ENCODE measurements around the gene DSN1. TPM values are rescaled to one million over a fixed set of nuclear protein-coding genes. Genes with fewer than 3 reads are reported as not detected.

The DSN1 gene
- total and polyA plus RNA-seq, 2 of the 8 experiments (the other 6 are each of a cell fraction or from before 2014, with no cell fraction given) = 12.0 to 26.2 TPM

DNA sequence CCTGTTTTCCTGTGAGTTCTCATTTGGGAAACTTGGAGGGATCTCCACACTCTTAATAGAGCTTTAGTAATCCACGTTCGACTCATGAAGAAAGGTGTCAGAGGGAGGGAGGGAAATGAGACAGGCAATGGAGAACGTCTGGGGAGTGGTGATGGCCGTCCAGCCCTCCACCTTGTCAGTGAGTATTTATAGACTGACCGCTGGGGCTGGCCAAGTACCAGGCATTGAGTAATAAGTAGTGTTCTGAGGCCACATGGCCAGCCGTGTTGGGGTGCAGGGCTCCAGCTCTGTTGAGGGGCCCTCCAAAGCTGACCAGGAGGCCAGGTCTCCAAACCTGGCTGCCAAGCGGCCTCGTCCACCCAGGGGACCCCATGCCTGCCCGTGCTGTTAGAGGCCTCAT is 11.3 kb upstream of the DSN1 start:
- CTCF ChIA-PET (ENCODE audit: partially characterized antibody) = interaction anchor here (0.9 to 3.7 kb wide), 5 partner anchors 11 to 102 kb away, joined by 3 to 22 read pairs (median 4); partner anchors contain the start of gene DSN1
- 88% methylated on average over 9 of the region's 9 CpGs; no CpG with 5 or more reads in 1 of the 2 experiments for WGBS, 2 experiments (ENCODE audit: extremely low coverage in 1 of 2, insufficient coverage in 1 of 2, insufficient read length in 1 of 2, insufficient replicate concordance in 2 of 2, low coverage in 1 of 2, low lambda C conversion rate in 2 of 2, missing lambda C conversion rate in 1 of 2)
- H3K4me1 ChIP-seq (replicated peaks in 1 of 4; ENCODE audit: control insufficient read depth in 3 of 4, insufficient read depth in 4 of 4, low read length in 3 of 4) = no peaks in the 10 kb centered on the region

More for the DNA sequence above, 11.3 kb upstream of the DSN1 start:
- H2BK15ac ChIP-seq (ENCODE audit: low read length) = no peak overlapping the region
- H2BK20ac ChIP-seq (ENCODE audit: low read length) = no peak overlapping the region
- no peak overlapping the region for H3K4me2 ChIP-seq (ENCODE audit: insufficient read depth in 1 of 2, low read depth in 2 of 2, low read length in 2 of 2)
- H4K20me1 ChIP-seq (replicated peaks in 1 of 2; ENCODE audit: control insufficient read depth in 1 of 2, insufficient read depth in 2 of 2, low read length in 2 of 2) = peaks cover 1 to 2% of the 10 kb centered on the region in 2 experiments
- no peak overlapping the region for H2AFZ ChIP-seq (ENCODE audit: low read length)
- H3K27me3 ChIP-seq (replicated peaks in 1 of 4; ENCODE audit: control insufficient read depth in 3 of 4, extremely low read depth in 1 of 4, insufficient read depth in 3 of 4, low read length in 3 of 4) = no peaks in the 10 kb centered on the region
- POLR2A ChIA-PET (ENCODE audit: partially characterized antibody) = no interaction called here
- H3K14ac ChIP-seq (ENCODE audit: insufficient read length) = no peak overlapping the region
- no peak overlapping the region for H2BK5ac ChIP-seq (ENCODE audit: low read depth, low read length)
- H4K8ac ChIP-seq (ENCODE audit: extremely low read depth, insufficient read depth, low read length) = no peak overlapping the region
- no peak overlapping the region for H2BK12ac ChIP-seq (ENCODE audit: low read depth, low read length)
- H3K9me3 ChIP-seq (ENCODE audit: insufficient read depth in 2 of 2, low read depth in 1 of 2, low read length in 1 of 2) = no peaks in the 10 kb centered on the region
- no peak for TF ChIP-seq BRCA1 (IDR thresholded peaks at IDR 0.05; ENCODE audit: low read depth, low read length)
- no peak for TF ChIP-seq SUZ12 (IDR thresholded peaks at IDR 0.05; ENCODE audit: low read length)
- no peak for TF ChIP-seq CHD2 (IDR thresholded peaks at IDR 0.05; ENCODE audit: low read length)
- TF ChIP-seq BACH1 (IDR thresholded peaks at IDR 0.05; ENCODE audit: low read length) = no peak
- TF ChIP-seq TCF12 (IDR thresholded peaks at IDR 0.05; ENCODE audit: low read depth, low read length) = no peak
- TF ChIP-seq KDM4A (IDR thresholded peaks at IDR 0.05; ENCODE audit: low read depth, low read length, severe bottlenecking) = no peak
- no peak for TF ChIP-seq POLR2A (IDR thresholded peaks at IDR 0.05; ENCODE audit: control extremely low read depth in 1 of 2, low read depth in 2 of 2, low read length in 2 of 2)
- no peak for TF ChIP-seq SP2 (IDR thresholded peaks at IDR 0.05; ENCODE audit: low read length)
- TF ChIP-seq EZH2 (IDR thresholded peaks at IDR 0.05; ENCODE audit: low read depth, low read length, severe bottlenecking) = no peak
- no peak for TF ChIP-seq USF2 (IDR thresholded peaks at IDR 0.05; ENCODE audit: low read length)
- no peak for TF ChIP-seq NRF1 (IDR thresholded peaks at IDR 0.05; ENCODE audit: low read depth, low read length)
- no peak for TF ChIP-seq CEBPB (IDR thresholded peaks at IDR 0.05; ENCODE audit: low read depth, low read length)
- no peak for TF ChIP-seq TEAD4 (IDR thresholded peaks at IDR 0.05; ENCODE audit: low read depth, low read length)
- no peak overlapping the region for H3K4ac ChIP-seq (replicated peaks; ENCODE audit: insufficient read length, low read depth, low read length)
- no peak for FAIRE-seq
- H3K79me1 ChIP-seq (ENCODE audit: low read depth, low read length) = no peaks in the 10 kb centered on the region
- no peak overlapping the region for H3K18ac ChIP-seq (ENCODE audit: extremely low read depth, low read length)
- H3K23me2 ChIP-seq (ENCODE audit: low read depth, low read length) = no peaks in the 10 kb centered on the region
- no peak for DNase-seq (ENCODE audit: low read depth in 1 of 2, low spot score in 2 of 2)
- no peak overlapping the region for H4K5ac ChIP-seq (ENCODE audit: insufficient read length, low read depth, low read length)
- no peak overlapping the region for H3K4me3 ChIP-seq (ENCODE audit: extremely low read depth in 1 of 4, insufficient read depth in 2 of 4, low read depth in 3 of 4, low read length in 4 of 4)
- no peak overlapping the region for H3K23ac ChIP-seq (ENCODE audit: insufficient read length)
- no peak overlapping the region for H2BK120ac ChIP-seq (replicated peaks; ENCODE audit: low read depth, low read length)
- peaks cover 0 to 17% (median 9%) of the 10 kb centered on the region in 4 experiments; a peak in 5 of 8 replicates for H3K36me3 ChIP-seq (ENCODE audit: control insufficient read depth in 2 of 4, insufficient read depth in 4 of 4, low read length in 3 of 4)
- H2AK5ac ChIP-seq (ENCODE audit: low read depth, low read length) = no peak overlapping the region
- no peak overlapping the region for H3K27ac ChIP-seq (ENCODE audit: low read depth, low read length)
- no peak overlapping the region for H3K56ac ChIP-seq (replicated peaks; ENCODE audit: insufficient read length, low read depth, low read length)
- no peak overlapping the region for H3K9ac ChIP-seq (replicated peaks in 1 of 4; ENCODE audit: extremely low read depth in 1 of 4, low read depth in 3 of 4, low read length in 3 of 4)
- H3K79me2 ChIP-seq (ENCODE audit: control insufficient read depth in 1 of 2, insufficient read depth in 2 of 2, low read length in 2 of 2) = no peaks in the 10 kb centered on the region
- no peak overlapping the region for H4K91ac ChIP-seq (replicated peaks; ENCODE audit: insufficient read length, low read length)

All from H1 (cell line).